Gastroesophageal sphincter (tissue), 4 donors: ENCODE data around the gene SNW1. TPM values are rescaled to one million over a fixed set of nuclear protein-coding genes. Genes with fewer than 3 reads are reported as not detected.
"Not testable (repeated sequence)": the region's sequence is repeated elsewhere in the genome, so short reads cannot be mapped to it uniquely, and the experiment has no call there.

ENCODE experiments used
- ATAC-seq: fragments of 150-250 bp; one replicate; pipeline ENCODE4 v1.9.1; 2016; ENCODE audit warnings: mild to moderate bottlenecking, moderate library complexity
- H3K27ac ChIP-seq, 4 donors: fragments of 200-600 bp; sonication (generic) in 3 of 4; 1 replicate in 3 of 4; 2 replicates in 1 of 4; pipeline ENCODE4 v1.5.1; 2016 to 2019
- H3K27me3 ChIP-seq: fragments of 200-600 bp; sonication (generic); one replicate; pipeline ENCODE4 v1.5.1; 2019
- H3K36me3 ChIP-seq, 2 donors: fragments of 200-600 bp; sonication (generic); one replicate each; pipeline ENCODE4 v1.5.1; 2019; ENCODE audit warnings: control low read depth in 1 of 2
- H3K4me1 ChIP-seq, 3 donors: fragments of 200-600 bp; sonication (generic); 1 replicate in 2 of 3; 2 replicates in 1 of 3; pipeline ENCODE4 v1.5.1; 2016 to 2019; ENCODE audit warnings: control low read depth in 2 of 3
- H3K4me3 ChIP-seq, 2 donors: fragments of 200-600 bp; sonication (generic); one replicate each; pipeline ENCODE4 v1.5.1; 2019; ENCODE audit warnings: mild to moderate bottlenecking in 1 of 2, moderate library complexity in 1 of 2
- H3K9me3 ChIP-seq, 3 donors: fragments of 200-600 bp; sonication (generic); one replicate each; pipeline ENCODE4 v1.5.1; 2017 to 2019; ENCODE audit warnings: control low read depth in 2 of 3
- EP300 ChIP-seq: sonication (generic); formaldehyde crosslinking; IDR thresholded peaks from one replicate; pipeline ENCODE4 v1.6.1; 2017; ENCODE audit warnings: antibody characterized with exemption, mild to moderate bottlenecking
- POLR2A ChIP-seq, 2 donors: fragments of 450-650 bp; IDR thresholded peaks; one replicate each; pipeline ENCODE4 v1.6.1; 2017; ENCODE audit warnings: antibody characterized with exemption in 2 of 2, mild to moderate bottlenecking in 2 of 2, moderate library complexity in 1 of 2
- POLR2AphosphoS5 ChIP-seq: sonication (generic); formaldehyde crosslinking; IDR thresholded peaks from one replicate; pipeline ENCODE4 v1.6.1; 2017; ENCODE audit warnings: antibody characterized with exemption
- WGBS, 2 donors: methylation state at CpG; one replicate each; pipeline ENCODE4 v1.1.5; 2018; ENCODE audit warnings: low coverage in 1 of 2; 5-methylcytosine and 5-hydroxymethylcytosine counted together
- total RNA-seq, 4 donors: library from RNA; depleted of rRNA; stranded (reverse); fragments of >200 nt; gene quantifications; one replicate each; pipeline ENCODE4 v1.1.0, GENCODE V29; 2016
- TF ChIP-seq, protein P1 (sequence below), 4 experiments: fragments of 200-600 bp in 2 of 4; fragments of 450-650 bp in 2 of 4; sonication (generic) in 1 of 4; IDR thresholded peaks; one replicate each; pipeline ENCODE4 v1.5.1; 2017 to 2019; ENCODE audit warnings: antibody characterized with exemption in 4 of 4, mild to moderate bottlenecking in 2 of 4, moderate library complexity in 2 of 4

Gene SNW1
- total RNA-seq, 4 donors from 2014 or later: 43.7 to 70.5 (median 49.4) TPM

DNA sequence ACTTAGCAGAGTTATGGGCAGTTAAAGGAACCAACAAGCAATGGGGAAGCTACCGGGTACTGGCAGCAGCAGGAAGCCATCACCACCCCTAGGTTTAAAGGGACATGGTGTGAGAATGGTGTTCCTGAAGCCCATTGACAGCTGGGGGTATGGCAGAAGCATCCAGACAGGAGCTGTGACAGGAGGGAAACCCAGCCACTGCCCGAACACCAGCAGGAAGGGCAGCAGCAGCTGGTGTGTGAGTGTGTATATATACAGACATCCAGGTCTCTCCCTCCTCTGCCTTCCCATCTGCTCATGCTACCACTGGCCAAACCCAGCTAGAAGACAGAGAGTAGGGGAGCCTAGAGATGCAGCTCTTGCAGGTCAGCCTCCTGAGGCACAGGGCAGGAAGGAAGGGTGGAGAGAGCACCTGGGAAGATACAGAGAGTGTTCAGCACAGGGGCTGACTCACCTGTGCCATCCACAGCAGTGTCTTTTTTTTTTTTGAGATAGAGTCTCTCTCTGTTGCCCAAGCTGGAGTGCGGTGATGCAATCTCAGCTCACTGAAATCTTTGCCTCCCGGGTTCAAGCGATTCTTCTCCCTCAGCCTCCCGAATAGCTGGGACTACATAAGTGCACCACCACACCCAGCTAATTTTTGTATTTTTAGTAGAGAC, 29.7 kb upstream of the SNW1 start:
- no peaks in the 10 kb centered on the region for H3K9me3 ChIP-seq
- no peak for ATAC-seq
- H3K4me3 ChIP-seq: no peak overlapping the region
- no peaks in the 10 kb centered on the region for H3K4me1 ChIP-seq
- no peak for TF ChIP-seq POLR2A (IDR thresholded peaks at IDR 0.05)
- no peaks in the 10 kb centered on the region for H3K36me3 ChIP-seq
- H3K27me3 ChIP-seq: peaks cover 29% of the 10 kb centered on the region
- H3K27ac ChIP-seq: no peak overlapping the region
- 64 to 69% methylated on average over 6 of the region's 6 CpGs for WGBS, 2 donors

GRCh38 chr14:77786148-77786547, 25.2 kb upstream of the SNW1 start:
- Histone ChIP-seq H3K9me3 (no peaks in the 10 kb centered on the region), H3K27ac (no peak overlapping the region), H3K4me1 (no peaks in the 10 kb centered on the region), H3K4me3 (no peak overlapping the region), H3K27me3 (peaks cover 25% of the 10 kb centered on the region), H3K36me3 (no peaks in the 10 kb centered on the region)
- ATAC-seq: no peak
- WGBS, 2 donors: 48 to 50% methylated on average over 4 of the region's 4 CpGs
- TF ChIP-seq POLR2A (IDR thresholded peaks at IDR 0.05) (no peak), EP300 (no peak), POLR2AphosphoS5 (no peak)
- TF ChIP-seq, protein P1, sequence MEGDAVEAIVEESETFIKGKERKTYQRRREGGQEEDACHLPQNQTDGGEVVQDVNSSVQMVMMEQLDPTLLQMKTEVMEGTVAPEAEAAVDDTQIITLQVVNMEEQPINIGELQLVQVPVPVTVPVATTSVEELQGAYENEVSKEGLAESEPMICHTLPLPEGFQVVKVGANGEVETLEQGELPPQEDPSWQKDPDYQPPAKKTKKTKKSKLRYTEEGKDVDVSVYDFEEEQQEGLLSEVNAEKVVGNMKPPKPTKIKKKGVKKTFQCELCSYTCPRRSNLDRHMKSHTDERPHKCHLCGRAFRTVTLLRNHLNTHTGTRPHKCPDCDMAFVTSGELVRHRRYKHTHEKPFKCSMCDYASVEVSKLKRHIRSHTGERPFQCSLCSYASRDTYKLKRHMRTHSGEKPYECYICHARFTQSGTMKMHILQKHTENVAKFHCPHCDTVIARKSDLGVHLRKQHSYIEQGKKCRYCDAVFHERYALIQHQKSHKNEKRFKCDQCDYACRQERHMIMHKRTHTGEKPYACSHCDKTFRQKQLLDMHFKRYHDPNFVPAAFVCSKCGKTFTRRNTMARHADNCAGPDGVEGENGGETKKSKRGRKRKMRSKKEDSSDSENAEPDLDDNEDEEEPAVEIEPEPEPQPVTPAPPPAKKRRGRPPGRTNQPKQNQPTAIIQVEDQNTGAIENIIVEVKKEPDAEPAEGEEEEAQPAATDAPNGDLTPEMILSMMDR (IDR thresholded peaks at IDR 0.05): no peak

- no peaks in the 10 kb centered on the region for H3K4me1 ChIP-seq
- ATAC-seq: no peak
These were observed 21.2 kb upstream of the SNW1 start for GRCh38 chr14:77782202-77782601.

GRCh38 chr14:77773966-77774365, 13.0 kb upstream of the SNW1 start:
- H3K27ac ChIP-seq, ATAC-seq, H3K4me1 ChIP-seq, H3K27me3 ChIP-seq, H3K36me3 ChIP-seq, H3K4me3 ChIP-seq, H3K9me3 ChIP-seq: not testable (repeated sequence)
- WGBS, 2 donors: 67 to 82% methylated on average over 4 of the region's 4 CpGs

More at GRCh38 chr14:77782202-77782601, 21.2 kb upstream of the SNW1 start:
- TF ChIP-seq, protein P1 (IDR thresholded peaks at IDR 0.05): no peak
- TF ChIP-seq POLR2A (IDR thresholded peaks at IDR 0.05): no peak
- no peak for TF ChIP-seq EP300
- no peak for TF ChIP-seq POLR2AphosphoS5
- no peak overlapping the region for H3K4me3 ChIP-seq
- H3K27me3 ChIP-seq: peaks cover under 1% of the 10 kb centered on the region
- no peak overlapping the region for H3K27ac ChIP-seq
- H3K36me3 ChIP-seq: no peaks in the 10 kb centered on the region
- no peaks in the 10 kb centered on the region for H3K9me3 ChIP-seq

DNA sequence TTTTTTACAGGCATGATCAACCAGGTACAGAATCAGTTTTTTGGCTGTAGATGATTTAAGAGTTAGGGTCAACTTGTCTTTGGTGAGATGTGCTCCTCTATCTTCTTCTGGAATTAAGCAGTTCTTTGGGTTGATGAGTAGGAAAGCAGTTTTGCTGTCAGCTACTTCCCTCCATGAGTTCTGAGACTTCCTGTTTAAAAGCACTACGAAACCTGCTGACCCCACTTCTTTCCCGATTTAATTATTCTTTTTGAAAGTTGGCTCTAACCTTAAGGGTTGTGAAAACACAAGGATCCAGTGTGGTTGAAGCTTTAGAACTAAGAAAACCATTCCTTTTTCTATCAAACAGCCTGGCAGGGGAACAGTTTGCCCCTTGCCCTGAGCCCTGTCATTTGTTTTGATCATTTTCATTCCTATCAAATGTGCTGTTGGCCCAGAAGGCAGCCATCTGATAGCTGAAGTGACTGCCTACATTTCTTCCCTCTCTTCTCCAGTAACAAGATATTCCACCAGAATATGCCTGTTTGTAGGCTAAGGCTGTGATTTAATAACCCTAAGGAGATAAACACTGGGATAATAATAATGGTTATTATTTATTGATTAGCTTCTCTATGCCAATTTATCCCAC, 7.6 kb upstream of the SNW1 start:
- H3K27me3 ChIP-seq, ATAC-seq, H3K36me3 ChIP-seq, H3K9me3 ChIP-seq, H3K4me1 ChIP-seq, H3K27ac ChIP-seq, H3K4me3 ChIP-seq: not testable (repeated sequence)
- 46 to 50% methylated on average over 1 to 2 of the region's 2 CpGs for WGBS, 2 donors

DNA sequence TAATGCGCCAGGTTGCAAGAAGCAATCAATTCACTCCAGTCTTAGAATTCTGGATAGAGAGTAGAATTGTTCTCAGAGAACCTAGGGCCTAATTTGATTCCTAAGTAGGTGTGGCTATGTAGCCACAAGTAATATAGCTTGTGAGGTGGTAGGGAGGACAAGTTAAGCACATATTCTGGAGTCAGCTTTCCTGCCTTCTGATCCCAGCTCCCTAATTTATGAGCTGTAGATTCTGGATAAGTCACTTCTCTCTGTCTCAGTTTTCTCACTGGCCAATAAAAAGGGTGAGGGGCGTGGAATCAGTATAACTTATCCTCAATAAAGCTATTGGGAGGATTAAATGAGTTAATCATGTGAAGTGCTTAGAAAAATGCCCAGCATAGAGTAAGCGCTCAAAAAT, 3.0 kb upstream of the SNW1 start:
- no peaks in the 10 kb centered on the region for H3K36me3 ChIP-seq

DNA sequence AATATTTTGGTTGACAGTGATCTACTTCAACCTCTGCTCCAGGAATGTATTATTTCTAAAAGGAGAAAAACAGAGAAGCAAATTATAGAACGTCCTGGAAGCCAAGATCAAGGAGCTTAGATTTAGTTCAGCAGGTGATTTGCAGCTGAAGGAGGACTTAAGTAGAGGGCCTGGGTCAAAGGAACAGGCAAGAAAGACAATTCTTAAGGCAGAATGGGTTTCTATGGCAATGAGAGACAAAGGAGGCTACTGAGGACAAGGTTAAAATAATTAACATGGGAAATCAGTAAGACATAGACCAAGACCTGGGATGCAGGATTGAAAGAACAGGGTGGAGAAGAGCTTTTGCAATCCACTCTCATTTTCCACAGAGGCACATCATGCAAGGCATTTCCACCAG, 2.4 kb upstream of the SNW1 start:
- Histone ChIP-seq H3K27ac (no peak overlapping the region), H3K4me1 (peaks cover 0 to 32% (median 18%) of the 10 kb centered on the region in 3 donors), H3K4me3 (no peak overlapping the region), H3K27me3 (no peaks in the 10 kb centered on the region), H3K9me3 (no peaks in the 10 kb centered on the region), H3K36me3 (no peaks in the 10 kb centered on the region)
- TF ChIP-seq EP300: no peak
- TF ChIP-seq, protein P1 (IDR thresholded peaks at IDR 0.05): no peak
- no peak for TF ChIP-seq POLR2AphosphoS5
- no peak for TF ChIP-seq POLR2A (IDR thresholded peaks at IDR 0.05)
- ATAC-seq: no peak
- 45 to 71% methylated on average over 1 of the region's 1 CpG for WGBS, 2 donors

More for the DNA sequence above, 3.0 kb upstream of the SNW1 start:
- Histone ChIP-seq H3K27ac (no peak overlapping the region), H3K4me1 (peaks cover 0 to 26% (median 14%) of the 10 kb centered on the region in 3 donors), H3K9me3 (no peaks in the 10 kb centered on the region), H3K27me3 (no peaks in the 10 kb centered on the region), H3K4me3 (no peak overlapping the region)
- 88 to 94% methylated on average over 3 of the region's 3 CpGs for WGBS, 2 donors
- no peak for ATAC-seq
- TF ChIP-seq POLR2AphosphoS5: no peak
- TF ChIP-seq POLR2A (IDR thresholded peaks at IDR 0.05): no peak
